ENCODE data around the gene RAET1G. TPM values are rescaled to one million over a fixed set of nuclear protein-coding genes. Genes with fewer than 3 reads are reported as not detected.

RAET1G gene
- total RNA-seq, 3 donors from 2014 or later (not counting 1 experiment from before 2014, with no cell fraction given): 0.43 TPM; not detected in 2

DNA sequence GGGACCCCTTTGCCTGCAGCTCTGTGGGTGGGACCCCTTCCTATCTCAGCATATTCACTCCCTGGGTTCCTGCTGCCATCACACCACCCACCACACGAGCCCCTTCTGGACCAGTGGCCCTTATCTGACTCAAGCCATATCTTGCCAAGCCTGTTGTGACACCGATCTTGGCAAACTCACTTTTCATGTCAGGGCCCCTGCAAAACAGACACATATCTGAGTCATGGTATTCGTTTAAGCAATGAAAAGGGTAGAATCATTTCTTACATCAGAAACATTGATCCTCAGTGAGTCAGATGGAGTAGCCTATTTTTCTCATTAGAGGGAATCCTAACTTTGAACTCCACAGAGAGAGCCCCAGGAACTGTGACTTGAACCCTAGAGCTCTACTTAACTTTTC lies 35.6 kb downstream of the RAET1G start:
- H3K36me3 Mint-ChIP-seq: no peaks in the 10 kb centered on the region

DNA sequence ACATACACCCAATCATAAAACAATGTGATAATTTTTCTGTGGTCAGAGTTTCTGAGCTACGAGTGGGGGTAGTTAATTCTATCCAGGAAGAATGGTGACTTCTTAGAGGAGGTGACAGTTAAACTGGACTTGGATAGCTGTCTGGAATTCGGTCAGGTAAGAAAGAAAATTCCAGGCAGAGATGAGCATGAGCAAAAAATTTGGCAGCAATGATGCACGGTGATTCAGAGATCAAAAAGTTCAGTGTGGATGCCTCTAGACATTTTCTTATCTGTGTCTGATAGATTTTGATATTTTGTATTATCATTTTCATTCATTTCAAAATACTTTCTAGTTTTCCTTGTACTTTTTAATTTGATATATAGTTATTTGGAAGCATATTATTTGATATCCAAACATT lies 37.0 kb downstream of the RAET1G start:
- no peaks in the 10 kb centered on the region for H3K36me3 Mint-ChIP-seq
- 82% methylated on average over 3 of the region's 3 CpGs for WGBS (ENCODE audit: insufficient coverage)
- H3K4me1 ChIP-seq (ENCODE audit: control insufficient read depth, insufficient read depth, low read length): no peaks in the 10 kb centered on the region
- H3K4me1 Mint-ChIP-seq: no peaks in the 10 kb centered on the region
- no peak overlapping the region for H3K4me3 Mint-ChIP-seq
- H3K27me3 Mint-ChIP-seq (ENCODE audit: low read depth in 2 of 2): peaks cover 9 to 29% of the 10 kb centered on the region in 2 donors
- TF ChIP-seq, protein P1, sequence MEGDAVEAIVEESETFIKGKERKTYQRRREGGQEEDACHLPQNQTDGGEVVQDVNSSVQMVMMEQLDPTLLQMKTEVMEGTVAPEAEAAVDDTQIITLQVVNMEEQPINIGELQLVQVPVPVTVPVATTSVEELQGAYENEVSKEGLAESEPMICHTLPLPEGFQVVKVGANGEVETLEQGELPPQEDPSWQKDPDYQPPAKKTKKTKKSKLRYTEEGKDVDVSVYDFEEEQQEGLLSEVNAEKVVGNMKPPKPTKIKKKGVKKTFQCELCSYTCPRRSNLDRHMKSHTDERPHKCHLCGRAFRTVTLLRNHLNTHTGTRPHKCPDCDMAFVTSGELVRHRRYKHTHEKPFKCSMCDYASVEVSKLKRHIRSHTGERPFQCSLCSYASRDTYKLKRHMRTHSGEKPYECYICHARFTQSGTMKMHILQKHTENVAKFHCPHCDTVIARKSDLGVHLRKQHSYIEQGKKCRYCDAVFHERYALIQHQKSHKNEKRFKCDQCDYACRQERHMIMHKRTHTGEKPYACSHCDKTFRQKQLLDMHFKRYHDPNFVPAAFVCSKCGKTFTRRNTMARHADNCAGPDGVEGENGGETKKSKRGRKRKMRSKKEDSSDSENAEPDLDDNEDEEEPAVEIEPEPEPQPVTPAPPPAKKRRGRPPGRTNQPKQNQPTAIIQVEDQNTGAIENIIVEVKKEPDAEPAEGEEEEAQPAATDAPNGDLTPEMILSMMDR (IDR thresholded peaks at IDR 0.05): no peak
- H3K36me3 ChIP-seq (ENCODE audit: control insufficient read depth, insufficient read depth, low read length): no peaks in the 10 kb centered on the region
- DNase-seq (no peak), ATAC-seq (no peak)
- no peak overlapping the region for H3K4me3 ChIP-seq (ENCODE audit: low read length)
- H3K27ac ChIP-seq (ENCODE audit: low read length): no peak overlapping the region
- no peaks in the 10 kb centered on the region for H3K27me3 ChIP-seq (ENCODE audit: control insufficient read depth, insufficient read depth, low read length)
- H3K9me3 Mint-ChIP-seq: no peaks in the 10 kb centered on the region
- intact Hi-C loops (cut with micrococcal nuclease): no loop called here
- no peak overlapping the region for H3K27ac Mint-ChIP-seq
- no peaks in the 10 kb centered on the region for H3K9me3 ChIP-seq (ENCODE audit: control insufficient read depth, insufficient read depth, low read length)

More for the DNA sequence above, 35.6 kb downstream of the RAET1G start:
- no peaks in the 10 kb centered on the region for H3K4me1 Mint-ChIP-seq
- DNase-seq (no peak), ATAC-seq (no peak)
- no peaks in the 10 kb centered on the region for H3K9me3 Mint-ChIP-seq
- no peak overlapping the region for H3K27ac Mint-ChIP-seq
- no peaks in the 10 kb centered on the region for H3K36me3 ChIP-seq (ENCODE audit: control insufficient read depth, insufficient read depth, low read length)
- intact Hi-C loops (cut with micrococcal nuclease): no loop called here
- H3K27me3 ChIP-seq (ENCODE audit: control insufficient read depth, insufficient read depth, low read length): no peaks in the 10 kb centered on the region
- H3K4me1 ChIP-seq (ENCODE audit: control insufficient read depth, insufficient read depth, low read length): no peaks in the 10 kb centered on the region
- no peak overlapping the region for H3K4me3 Mint-ChIP-seq
- H3K27me3 Mint-ChIP-seq (ENCODE audit: low read depth in 2 of 2): peaks cover 8 to 17% of the 10 kb centered on the region in 2 donors
- H3K9me3 ChIP-seq (ENCODE audit: control insufficient read depth, insufficient read depth, low read length): no peaks in the 10 kb centered on the region
- no peak overlapping the region for H3K4me3 ChIP-seq (ENCODE audit: low read length)
- TF ChIP-seq, protein P1 (IDR thresholded peaks at IDR 0.05): no peak
- 89% methylated on average over 3 of the region's 3 CpGs for WGBS (ENCODE audit: insufficient coverage)
- no peak overlapping the region for H3K27ac ChIP-seq (ENCODE audit: low read length)

DNA sequence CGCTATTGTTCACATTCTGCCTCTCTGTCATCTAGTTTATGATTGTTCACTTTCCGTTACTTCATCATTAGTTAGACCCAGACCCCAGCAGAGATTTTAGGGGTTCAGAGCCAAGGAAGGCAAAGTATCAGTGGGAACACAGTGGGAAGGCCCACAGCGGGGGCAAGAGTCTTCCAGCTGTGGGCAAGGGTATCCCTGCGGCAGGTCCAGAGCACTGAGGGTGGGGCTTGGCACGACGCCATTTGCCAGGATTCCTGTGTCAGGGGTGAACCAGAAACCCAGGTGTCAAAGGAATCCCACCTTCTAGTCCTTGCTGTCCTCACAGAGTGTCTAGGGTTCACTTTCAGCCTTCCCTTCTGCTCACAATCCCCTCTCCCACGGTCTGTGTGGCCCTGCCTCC lies 38.3 kb downstream of the RAET1G start:
- Histone ChIP-seq H3K4me1 (ENCODE audit: control insufficient read depth, insufficient read depth, low read length) (no peaks in the 10 kb centered on the region), H3K4me3 (ENCODE audit: low read length) (no peak overlapping the region), H3K27ac (ENCODE audit: low read length) (no peak overlapping the region), H3K27me3 (ENCODE audit: control insufficient read depth, insufficient read depth, low read length) (no peaks in the 10 kb centered on the region), H3K9me3 (ENCODE audit: control insufficient read depth, insufficient read depth, low read length) (no peaks in the 10 kb centered on the region), H3K36me3 (ENCODE audit: control insufficient read depth, insufficient read depth, low read length) (no peaks in the 10 kb centered on the region)
- Mint-ChIP-seq H3K36me3 (no peaks in the 10 kb centered on the region), H3K9me3 (no peaks in the 10 kb centered on the region), H3K27me3 (ENCODE audit: low read depth in 2 of 2) (peaks cover 14 to 42% of the 10 kb centered on the region in 2 donors), H3K27ac (no peak overlapping the region), H3K4me1 (no peaks in the 10 kb centered on the region), H3K4me3 (no peak overlapping the region)
- DNase-seq (no peak), ATAC-seq (no peak)
- TF ChIP-seq, protein P1 (IDR thresholded peaks at IDR 0.05): no peak
- intact Hi-C loops (cut with micrococcal nuclease): no loop called here
- WGBS (ENCODE audit: insufficient coverage): 90% methylated on average over 7 of the region's 7 CpGs

DNA sequence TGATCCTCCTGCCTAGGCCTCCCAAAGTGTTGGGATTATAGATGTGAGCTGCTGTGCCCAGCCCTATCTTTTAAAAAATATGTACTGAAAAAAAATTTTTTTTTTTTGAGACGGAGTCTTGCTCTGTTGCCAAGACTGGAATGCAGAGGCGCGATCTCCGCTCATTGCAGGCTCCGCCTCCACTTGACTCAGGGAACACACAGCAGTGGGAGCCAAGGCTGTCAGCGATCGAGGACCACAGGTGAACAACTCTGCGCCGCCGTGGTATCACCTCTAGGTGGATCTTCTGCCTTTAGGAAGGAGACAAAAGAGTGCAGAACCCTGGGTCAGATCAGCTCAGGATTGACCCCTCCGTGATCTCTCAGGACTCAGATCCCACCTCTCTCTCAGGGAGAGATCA lies 38.7 kb downstream of the RAET1G start:
- Mint-ChIP-seq H3K4me1 (no peaks in the 10 kb centered on the region), H3K4me3 (no peak overlapping the region), H3K27ac (no peak overlapping the region), H3K36me3 (no peaks in the 10 kb centered on the region), H3K9me3 (no peaks in the 10 kb centered on the region), H3K27me3 (ENCODE audit: low read depth in 2 of 2) (peaks cover 15 to 46% of the 10 kb centered on the region in 2 donors)
- 86% methylated on average over 11 of the region's 11 CpGs for WGBS (ENCODE audit: insufficient coverage)
- Histone ChIP-seq H3K27me3 (ENCODE audit: control insufficient read depth, insufficient read depth, low read length) (no peaks in the 10 kb centered on the region), H3K4me1 (ENCODE audit: control insufficient read depth, insufficient read depth, low read length) (no peaks in the 10 kb centered on the region), H3K27ac (ENCODE audit: low read length) (no peak overlapping the region), H3K36me3 (ENCODE audit: control insufficient read depth, insufficient read depth, low read length) (no peaks in the 10 kb centered on the region), H3K9me3 (ENCODE audit: control insufficient read depth, insufficient read depth, low read length) (no peaks in the 10 kb centered on the region), H3K4me3 (ENCODE audit: low read length) (no peak overlapping the region)
- intact Hi-C loops (cut with micrococcal nuclease): no loop called here
- DNase-seq (no peak), ATAC-seq (no peak)
- TF ChIP-seq, protein P1 (IDR thresholded peaks at IDR 0.05): no peak

Measured in natural killer cell (primary cell).